Right atrium auricular region (tissue), 2 donors: Measurements from ENCODE around the gene PTGR3. TPM values are rescaled to one million over a fixed set of nuclear protein-coding genes. Genes with fewer than 3 reads are reported as not detected.

Experiments
- DNase-seq: peaks from one replicate; pipeline ENCODE4 v3.0.0-alpha.2; 2019; ENCODE audit warnings: low spot score
- H3K27ac ChIP-seq, 2 donors: fragments of 200-600 bp; sonication (generic); 1 replicate in 1 of 2; 2 replicates in 1 of 2; pipeline ENCODE4 v1.5.1; 2016 to 2019
- H3K27me3 ChIP-seq, 2 donors: fragments of 200-600 bp; sonication (generic); one replicate each; pipeline versions ENCODE4 v1.5.1 to v1.6.0; 2017 to 2019
- H3K36me3 ChIP-seq: fragments of 200-600 bp; sonication (generic); one replicate; pipeline ENCODE4 v1.5.1; 2016
- H3K4me1 ChIP-seq, 2 donors: fragments of 200-600 bp; sonication (generic); one replicate each; pipeline versions ENCODE4 v1.5.1 to v1.6.0; 2017 to 2019
- H3K4me3 ChIP-seq, 2 donors: fragments of 200-600 bp; sonication (generic); 1 replicate in 1 of 2; 2 replicates in 1 of 2; pipeline ENCODE4 v1.5.1; 2017 to 2019; ENCODE audit warnings: mild to moderate bottlenecking in 1 of 2, moderate library complexity in 1 of 2
- H3K9me3 ChIP-seq, 2 donors: fragments of 200-600 bp; sonication (generic); one replicate each; pipeline ENCODE4 v1.5.1; 2019
- CTCF ChIP-seq, 2 donors: fragments of 200-600 bp; sonication (generic); IDR thresholded peaks; one replicate each; pipeline ENCODE4 v1.5.1; 2019; ENCODE audit warnings: antibody characterized with exemption in 2 of 2
- total RNA-seq, 2 donors: library from RNA; depleted of rRNA; stranded (reverse); fragments of >200 nt; gene quantifications; one replicate each; pipeline ENCODE4 v1.1.0, GENCODE V29; 2016

Gene PTGR3
- total RNA-seq, 2 donors from 2014 or later: 16.7 to 33.9 TPM

- Histone ChIP-seq H3K27me3 (no peaks in the 10 kb centered on the region), H3K27ac (peak overlapping the region; percentile 40 to 91), H3K4me1 (peaks cover 0 to 7% of the 10 kb centered on the region in 2 donors), H3K9me3 (no peaks in the 10 kb centered on the region), H3K36me3 (no peaks in the 10 kb centered on the region), H3K4me3 (peak overlapping the region; percentile 24 to 38)
- DNase-seq: peak; percentile 50
- TF ChIP-seq CTCF (IDR thresholded peaks at IDR 0.05): no peak
Measured at GRCh38 chr18:75167759-75168618, 41.0 kb downstream of the PTGR3 start.

- Histone ChIP-seq H3K9me3 (no peaks in the 10 kb centered on the region), H3K4me3 (no peak overlapping the region), H3K27ac (peak overlapping the region in 1 of 2 donors; percentile 91), H3K27me3 (no peaks in the 10 kb centered on the region), H3K4me1 (peaks cover 0 to 7% of the 10 kb centered on the region in 2 donors), H3K36me3 (no peaks in the 10 kb centered on the region)
- no peak for TF ChIP-seq CTCF (IDR thresholded peaks at IDR 0.05)
- DNase-seq: no peak
Measured at GRCh38 chr18:75167137-75167536, 41.8 kb downstream of the PTGR3 start.

- no peak overlapping the region for H3K27ac ChIP-seq
- TF ChIP-seq CTCF (IDR thresholded peaks at IDR 0.05): no peak
- no peaks in the 10 kb centered on the region for H3K27me3 ChIP-seq
- no peaks in the 10 kb centered on the region for H3K36me3 ChIP-seq
- H3K4me3 ChIP-seq: no peak overlapping the region
- peaks cover 0 to 7% of the 10 kb centered on the region in 2 donors for H3K4me1 ChIP-seq
- H3K9me3 ChIP-seq: no peaks in the 10 kb centered on the region
- DNase-seq: no peak
Measured at GRCh38 chr18:75165926-75166325, 43.0 kb downstream of the PTGR3 start.

GRCh38 chr18:75164479-75164878 is 44.5 kb downstream of the PTGR3 start:
- Histone ChIP-seq H3K4me3 (no peak overlapping the region), H3K36me3 (no peaks in the 10 kb centered on the region), H3K9me3 (no peaks in the 10 kb centered on the region), H3K27me3 (no peaks in the 10 kb centered on the region), H3K4me1 (peaks cover 0 to 5% of the 10 kb centered on the region in 2 donors), H3K27ac (no peak overlapping the region)
- DNase-seq: no peak
- no peak for TF ChIP-seq CTCF (IDR thresholded peaks at IDR 0.05)

- H3K36me3 ChIP-seq: no peaks in the 10 kb centered on the region
- no peaks in the 10 kb centered on the region for H3K9me3 ChIP-seq
- no peaks in the 10 kb centered on the region for H3K27me3 ChIP-seq
- DNase-seq: no peak
- no peak overlapping the region for H3K4me3 ChIP-seq
- TF ChIP-seq CTCF (IDR thresholded peaks at IDR 0.05): no peak
- no peak overlapping the region for H3K27ac ChIP-seq
- no peaks in the 10 kb centered on the region for H3K4me1 ChIP-seq
Measured at GRCh38 chr18:75163736-75164135, 45.2 kb downstream of the PTGR3 start.
